A549 (cell line): ENCODE results near the gene DST. TPM values are rescaled to one million over a fixed set of nuclear protein-coding genes. Genes with fewer than 3 reads are reported as not detected.

Experiments used
- ATAC-seq, 2 experiments: fragments of 200-7000 bp in 1 of 2; fragments of >200 bp in 1 of 2; cut with Nextera tagmentation in 1 of 2; cut with Tn5 transposase in 1 of 2; 3 replicates each; pipeline versions ENCODE4 v1.8.0 to v1.9.1; 2018 to 2020; ENCODE audit warnings: mild to moderate bottlenecking in 1 of 2, moderate library complexity in 1 of 2
- CTCF ChIA-PET: fragments of 300-600 bp; sonication (Branson Sonifier 250); formaldehyde crosslinking; extraction: SDS; loops from one replicate; lab custom pipeline; 2021; ENCODE audit warnings: antibody characterized with exemption, inconsistent platforms; lab: Yijun Ruan, JAX
- POLR2A ChIA-PET: fragments of 350-600 bp; formaldehyde crosslinking; extraction: SDS; loops from one replicate; lab custom pipeline; 2021; ENCODE audit warnings: antibody characterized with exemption, inconsistent platforms; lab: Yijun Ruan, JAX
- DNase-seq, 2 experiments: peaks; one replicate each; pipeline versions ENCODE4 v3.0.0 to v3.0.0-alpha.2; 2011 to 2016; ENCODE audit warnings: low read depth in 1 of 2, low spot score in 1 of 2
- FAIRE-seq: peaks from 2 replicates; lab custom pipeline; 2011; peaks lifted over from hg19 to GRCh38; lab: Jason Lieb, UNC
- H3K27ac ChIP-seq, 2 experiments: fragments of >200 bp; sonication (Bioruptor Twin); formaldehyde crosslinking; 3 replicates each; pipeline ENCODE4 v1.5.1; 2016 to 2017
- H3K4me1 ChIP-seq: fragments of >200 bp; sonication (Bioruptor Twin); formaldehyde crosslinking; 3 replicates; pipeline ENCODE4 v1.6.1; 2016
- H3K4me2 ChIP-seq: fragments of >200 bp; sonication (Bioruptor Twin); formaldehyde crosslinking; 3 replicates; pipeline ENCODE4 v1.6.1; 2016
- H3K4me3 ChIP-seq: fragments of >200 bp; sonication (Bioruptor Twin); formaldehyde crosslinking; 3 replicates; pipeline ENCODE4 v1.5.1; 2016
- H3K9me3 ChIP-seq: fragments of >200 bp; sonication (Bioruptor Twin); formaldehyde crosslinking; 3 replicates; pipeline ENCODE4 v1.6.1; 2016
- BCL3 ChIP-seq: fragments of >200 bp; sonication (Bioruptor Twin); formaldehyde crosslinking; IDR thresholded peaks from 3 replicates; pipeline ENCODE4 v1.6.1; 2016
- BHLHE40 ChIP-seq: IDR thresholded peaks from 2 replicates; pipeline ENCODE4 v1.6.1; 2012; ENCODE audit warnings: low read depth, low read length, inconsistent platforms
- CBX8 ChIP-seq: fragments of 200-600 bp; sonication (generic); IDR thresholded peaks from 2 replicates; pipeline ENCODE4 v1.6.1; 2016
- CEBPB ChIP-seq, 2 experiments: fragments of >200 bp in 1 of 2; sonication (Bioruptor Twin) in 1 of 2; formaldehyde crosslinking in 1 of 2; IDR thresholded peaks; 2 replicates each; pipeline ENCODE4 v1.6.1; 2012 to 2016
- CHD2 ChIP-seq: fragments of 150-350 bp; IDR thresholded peaks from 2 replicates; pipeline ENCODE4 v1.6.1; 2014; ENCODE audit warnings: low read length; ENCODE audit not compliant: partially characterized antibody
- EHMT2 ChIP-seq: fragments of 200-600 bp; sonication (generic); IDR thresholded peaks from 2 replicates; pipeline ENCODE4 v1.6.1; 2016; ENCODE audit warnings: antibody characterized with exemption, low read depth, mild to moderate bottlenecking, moderate library complexity
- GATA3 ChIP-seq: IDR thresholded peaks from 2 replicates; pipeline ENCODE4 v1.6.1; 2012; ENCODE audit warnings: borderline replicate concordance
- HOXB13 ChIP-seq: fragments of 250-450 bp; sonication (Bioruptor Pico); IDR thresholded peaks from 2 replicates; pipeline ENCODE4 v1.5.0; 2020; ENCODE audit warnings: low read depth, mild to moderate bottlenecking, moderate library complexity
- HOXB5 ChIP-seq: fragments of 250-450 bp; sonication (Bioruptor Pico); IDR thresholded peaks from 2 replicates; pipeline ENCODE4 v1.5.0; 2020; ENCODE audit warnings: mild to moderate bottlenecking, moderate library complexity
- MAFK ChIP-seq: fragments of 450-650 bp; IDR thresholded peaks from 2 replicates; pipeline ENCODE4 v1.6.1; 2014; ENCODE audit not compliant: partially characterized antibody
- MYC ChIP-seq: IDR thresholded peaks from 2 replicates; pipeline ENCODE4 v1.6.1; 2012; ENCODE audit warnings: mild to moderate bottlenecking, inconsistent platforms, low read length, improper control_type of control experiment, borderline replicate concordance
- NR3C1 ChIP-seq: fragments of >200 bp; sonication (Bioruptor Twin); formaldehyde crosslinking; IDR thresholded peaks from 3 replicates; pipeline ENCODE4 v1.6.1; 2017
- PHF8 ChIP-seq: fragments of 200-600 bp; sonication (generic); IDR thresholded peaks from 2 replicates; pipeline ENCODE4 v1.6.1; 2016; ENCODE audit warnings: low read depth, mild to moderate bottlenecking, antibody characterized with exemption, moderate library complexity, borderline replicate concordance
- SREBF2 ChIP-seq: fragments of 450-650 bp; IDR thresholded peaks from 2 replicates; pipeline ENCODE4 v1.6.1; 2014; ENCODE audit warnings: mild to moderate bottlenecking, moderate library complexity
- ZC3H11A ChIP-seq: fragments of 450-650 bp; IDR thresholded peaks from 2 replicates; pipeline ENCODE4 v1.6.1; 2014; ENCODE audit warnings: antibody characterized with exemption, mild to moderate bottlenecking
- WGBS: methylation state at CpG from one replicate; pipeline ENCODE4 v1.1.6; 2017; ENCODE audit errors: missing lambda C conversion rate; 5-methylcytosine and 5-hydroxymethylcytosine counted together
- polyA plus RNA-seq, 4 experiments: library from polyadenylated mRNA; depleted of rRNA in 3 of 4; stranded (reverse); fragments of >200 nt; fragmentation: RNase III in 1 of 4; extraction: RNeasy Plus Mini Kit Qiagen cat#74134 plus additional on column Dnase treatment in 1 of 4; gene quantifications; 2 replicates in 3 of 4; 3 replicates in 1 of 4; pipeline ENCODE4 v1.2.3, GENCODE V29; 2011 to 2017
- TF ChIP-seq, protein P1 (sequence below): fragments of 450-650 bp; IDR thresholded peaks from 2 replicates; pipeline ENCODE4 v1.6.1; 2014; ENCODE audit warnings: antibody characterized with exemption
- TF ChIP-seq, protein P2 (sequence below): fragments of 200-600 bp; sonication (generic); IDR thresholded peaks from 2 replicates; pipeline ENCODE4 v1.6.1; 2016; ENCODE audit warnings: antibody characterized with exemption, mild to moderate bottlenecking, moderate library complexity
- TF ChIP-seq, protein P3 (sequence below): IDR thresholded peaks from 2 replicates; pipeline ENCODE4 v1.6.1; 2012

The DST gene
- polyA plus RNA-seq, 2 of the 4 experiments (the other 2 are of a cell fraction) = 32.4 to 99.0 TPM

DNA sequence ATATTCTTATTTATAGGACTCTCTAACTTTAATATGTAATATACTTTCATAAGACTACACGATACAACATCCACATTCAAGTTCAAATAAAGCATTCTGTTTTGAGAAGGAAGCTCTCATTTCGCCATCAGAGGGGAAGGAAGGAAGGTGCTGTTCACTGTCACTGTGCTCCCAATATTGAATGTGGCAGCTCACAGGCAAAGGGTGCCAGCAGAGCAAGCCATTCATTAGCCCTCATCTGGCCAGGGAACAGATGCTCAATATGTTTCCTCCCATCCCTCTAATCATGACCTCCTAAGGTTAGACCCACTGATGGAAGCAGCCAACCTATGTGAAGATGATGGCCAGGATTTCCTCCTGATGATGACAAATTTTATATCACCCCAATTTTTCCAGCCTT lies 154.4 kb downstream of the DST start:
- Histone ChIP-seq H3K27ac (no peak overlapping the region), H3K9me3 (no peaks in the 10 kb centered on the region), H3K4me3 (no peak overlapping the region), H3K4me2 (no peak overlapping the region), H3K4me1 (peaks cover 31% of the 10 kb centered on the region; the same call in 2 of the 3 replicates)
- WGBS = 89% methylated on average over 2 of the region's 2 CpGs
- DNase-seq = no peak
- CTCF ChIA-PET = interaction anchor here (1.3 kb wide), 1 partner anchor 54 kb away, joined by 4 read pairs; no protein-coding TSS in a partner anchor
- TF ChIP-seq SREBF2 (no peak), GATA3 (no peak), MAFK (no peak), ZC3H11A (no peak), BCL3 (no peak), HOXB5 (no peak), NR3C1 (no peak), HOXB13 (CRISPR knock-in tag) (no peak)
- TF ChIP-seq, protein P1, sequence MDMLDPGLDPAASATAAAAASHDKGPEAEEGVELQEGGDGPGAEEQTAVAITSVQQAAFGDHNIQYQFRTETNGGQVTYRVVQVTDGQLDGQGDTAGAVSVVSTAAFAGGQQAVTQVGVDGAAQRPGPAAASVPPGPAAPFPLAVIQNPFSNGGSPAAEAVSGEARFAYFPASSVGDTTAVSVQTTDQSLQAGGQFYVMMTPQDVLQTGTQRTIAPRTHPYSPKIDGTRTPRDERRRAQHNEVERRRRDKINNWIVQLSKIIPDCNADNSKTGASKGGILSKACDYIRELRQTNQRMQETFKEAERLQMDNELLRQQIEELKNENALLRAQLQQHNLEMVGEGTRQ = no peak
- TF ChIP-seq, protein P2, sequence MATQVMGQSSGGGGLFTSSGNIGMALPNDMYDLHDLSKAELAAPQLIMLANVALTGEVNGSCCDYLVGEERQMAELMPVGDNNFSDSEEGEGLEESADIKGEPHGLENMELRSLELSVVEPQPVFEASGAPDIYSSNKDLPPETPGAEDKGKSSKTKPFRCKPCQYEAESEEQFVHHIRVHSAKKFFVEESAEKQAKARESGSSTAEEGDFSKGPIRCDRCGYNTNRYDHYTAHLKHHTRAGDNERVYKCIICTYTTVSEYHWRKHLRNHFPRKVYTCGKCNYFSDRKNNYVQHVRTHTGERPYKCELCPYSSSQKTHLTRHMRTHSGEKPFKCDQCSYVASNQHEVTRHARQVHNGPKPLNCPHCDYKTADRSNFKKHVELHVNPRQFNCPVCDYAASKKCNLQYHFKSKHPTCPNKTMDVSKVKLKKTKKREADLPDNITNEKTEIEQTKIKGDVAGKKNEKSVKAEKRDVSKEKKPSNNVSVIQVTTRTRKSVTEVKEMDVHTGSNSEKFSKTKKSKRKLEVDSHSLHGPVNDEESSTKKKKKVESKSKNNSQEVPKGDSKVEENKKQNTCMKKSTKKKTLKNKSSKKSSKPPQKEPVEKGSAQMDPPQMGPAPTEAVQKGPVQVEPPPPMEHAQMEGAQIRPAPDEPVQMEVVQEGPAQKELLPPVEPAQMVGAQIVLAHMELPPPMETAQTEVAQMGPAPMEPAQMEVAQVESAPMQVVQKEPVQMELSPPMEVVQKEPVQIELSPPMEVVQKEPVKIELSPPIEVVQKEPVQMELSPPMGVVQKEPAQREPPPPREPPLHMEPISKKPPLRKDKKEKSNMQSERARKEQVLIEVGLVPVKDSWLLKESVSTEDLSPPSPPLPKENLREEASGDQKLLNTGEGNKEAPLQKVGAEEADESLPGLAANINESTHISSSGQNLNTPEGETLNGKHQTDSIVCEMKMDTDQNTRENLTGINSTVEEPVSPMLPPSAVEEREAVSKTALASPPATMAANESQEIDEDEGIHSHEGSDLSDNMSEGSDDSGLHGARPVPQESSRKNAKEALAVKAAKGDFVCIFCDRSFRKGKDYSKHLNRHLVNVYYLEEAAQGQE = no peak
- TF ChIP-seq, all 56 proteins: peak for 0
- FAIRE-seq (no peak), ATAC-seq (no peak)
- POLR2A ChIA-PET = no interaction called here

DNA sequence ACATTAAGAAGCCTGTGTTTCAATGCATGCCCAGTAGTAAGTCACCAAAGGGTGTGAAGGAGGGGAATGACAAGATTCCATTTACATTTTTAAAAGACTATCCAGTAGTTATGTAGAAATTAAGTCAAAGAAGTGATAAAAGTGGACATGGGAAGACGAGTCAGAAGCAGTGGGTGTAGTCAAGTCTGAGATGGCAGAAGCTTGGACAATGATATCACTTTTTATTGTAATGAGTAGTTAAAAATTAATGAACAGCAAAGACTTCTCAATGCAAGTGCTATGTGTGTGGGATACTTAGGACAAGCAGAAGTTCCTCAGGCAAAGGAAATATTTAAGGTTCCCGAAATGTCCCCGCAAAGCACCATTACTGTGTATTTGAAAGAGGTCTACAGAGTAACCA lies 156.0 kb downstream of the DST start:
- FAIRE-seq (no peak), DNase-seq (no peak), ATAC-seq (no peak)
- WGBS = 84% methylated on average over 3 of the region's 3 CpGs
- CTCF ChIA-PET = no interaction called here
- no peak overlapping the region for H3K4me3 ChIP-seq
- POLR2A ChIA-PET = no interaction called here
- no peaks in the 10 kb centered on the region for H3K9me3 ChIP-seq
- peaks cover 32% of the 10 kb centered on the region; the same call in 2 of the 3 replicates for H3K4me1 ChIP-seq
- H3K27ac ChIP-seq = no peak overlapping the region
- no peak overlapping the region for H3K4me2 ChIP-seq
- TF ChIP-seq MYC = no peak
- TF ChIP-seq EHMT2 = no peak
- no peak for TF ChIP-seq BHLHE40
- TF ChIP-seq, protein P3, sequence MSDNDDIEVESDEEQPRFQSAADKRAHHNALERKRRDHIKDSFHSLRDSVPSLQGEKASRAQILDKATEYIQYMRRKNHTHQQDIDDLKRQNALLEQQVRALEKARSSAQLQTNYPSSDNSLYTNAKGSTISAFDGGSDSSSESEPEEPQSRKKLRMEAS = no peak
- no peak for TF ChIP-seq CBX8
- no peak for TF ChIP-seq PHF8
- no peak for TF ChIP-seq CEBPB (IDR thresholded peaks at IDR 0.05)

DNA sequence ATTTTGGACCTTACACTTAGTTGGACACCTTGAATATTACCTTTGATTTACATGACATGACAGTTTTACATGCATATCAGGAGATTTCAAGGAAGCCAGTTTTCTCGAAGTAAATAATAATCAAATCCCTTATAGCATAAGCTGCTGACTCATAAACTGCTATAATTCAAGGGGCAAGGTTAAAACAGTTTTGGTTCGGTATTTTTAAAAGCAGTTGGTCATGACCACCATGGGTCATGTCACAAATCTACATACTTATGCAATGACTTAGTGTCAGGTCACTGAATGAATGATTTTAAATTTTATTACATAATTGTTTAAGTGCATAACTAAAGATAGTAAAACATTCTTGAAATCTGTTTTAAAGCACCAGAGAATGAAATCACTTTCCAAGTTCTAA lies 158.0 kb downstream of the DST start:
- no peaks in the 10 kb centered on the region for H3K9me3 ChIP-seq
- ATAC-seq = no peak
- no peak for TF ChIP-seq CHD2
- TF ChIP-seq MAFK = peak; percentile 61
- H3K4me2 ChIP-seq = peak overlapping the region; percentile 8
- no peak overlapping the region for H3K4me3 ChIP-seq
- CTCF ChIA-PET = no interaction called here
- 27% methylated on average over 2 of the region's 2 CpGs for WGBS
- peaks cover 26% of the 10 kb centered on the region; the same call in 2 of the 3 replicates for H3K4me1 ChIP-seq
- FAIRE-seq = no peak
- H3K27ac ChIP-seq = no peak overlapping the region
- POLR2A ChIA-PET = no interaction called here
- DNase-seq = no peak
